Measurements from ENCODE around the gene PGAP3.
"Not testable (repeated sequence)": the region's sequence is repeated elsewhere in the genome, so short reads cannot be mapped to it uniquely, and the experiment has no call there.

PGAP3 gene

DNA sequence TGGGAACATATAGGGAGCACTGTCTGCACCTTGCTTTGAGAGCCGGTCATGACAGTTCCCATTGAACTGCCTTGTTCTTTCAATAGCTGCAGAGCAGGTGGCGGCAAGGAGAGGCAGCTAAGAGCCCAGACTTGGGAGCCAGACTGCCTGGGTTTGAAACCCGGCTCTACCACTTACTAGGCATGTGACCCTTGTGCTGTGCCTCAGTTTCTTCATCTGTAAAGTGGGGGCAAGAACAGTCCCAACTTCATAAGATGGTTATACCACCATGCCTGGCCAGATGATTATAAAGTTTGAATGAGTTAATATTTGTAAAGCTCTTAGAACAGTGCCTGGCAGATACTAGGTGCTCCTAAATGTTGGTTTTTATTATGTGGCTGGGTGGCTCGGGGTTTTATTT is 26.4 kb upstream of the PGAP3 start:
- DNase-seq, result no peak

DNA sequence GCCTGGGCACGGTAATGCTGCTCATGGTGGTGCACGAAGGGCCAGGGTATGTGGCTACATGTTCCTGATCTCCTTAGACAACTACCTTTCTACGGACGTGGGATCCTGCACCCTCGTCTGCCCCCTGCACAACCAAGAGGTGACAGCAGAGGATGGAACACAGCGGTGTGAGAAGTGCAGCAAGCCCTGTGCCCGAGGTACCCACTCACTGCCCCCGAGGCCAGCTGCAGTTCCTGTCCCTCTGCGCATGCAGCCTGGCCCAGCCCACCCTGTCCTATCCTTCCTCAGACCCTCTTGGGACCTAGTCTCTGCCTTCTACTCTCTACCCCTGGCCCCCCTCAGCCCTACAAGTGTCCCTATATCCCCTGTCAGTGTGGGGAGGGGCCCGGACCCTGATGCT is 24.0 kb upstream of the PGAP3 start:
- DNase-seq, result no peak

DNA sequence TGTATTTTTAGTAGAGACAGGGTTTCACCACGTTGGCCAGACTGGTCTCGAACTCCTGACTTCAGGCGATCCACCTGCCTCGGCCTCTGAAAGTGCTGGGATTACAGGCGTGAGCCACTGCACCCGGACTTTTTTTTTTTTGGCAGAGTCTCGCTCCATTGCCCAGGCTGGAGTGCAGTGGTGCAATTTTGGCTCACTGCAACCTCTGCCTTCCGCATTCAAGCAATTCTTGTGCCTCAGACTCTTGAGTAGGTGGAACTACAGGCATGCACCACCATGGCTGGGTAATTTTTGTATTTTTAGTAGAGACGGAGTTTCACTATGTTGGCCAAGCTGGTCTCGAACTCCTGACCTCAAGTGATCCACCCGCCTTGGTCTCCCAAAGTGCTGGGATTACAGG is 23.2 kb upstream of the PGAP3 start:
- not testable (repeated sequence) for DNase-seq

DNA sequence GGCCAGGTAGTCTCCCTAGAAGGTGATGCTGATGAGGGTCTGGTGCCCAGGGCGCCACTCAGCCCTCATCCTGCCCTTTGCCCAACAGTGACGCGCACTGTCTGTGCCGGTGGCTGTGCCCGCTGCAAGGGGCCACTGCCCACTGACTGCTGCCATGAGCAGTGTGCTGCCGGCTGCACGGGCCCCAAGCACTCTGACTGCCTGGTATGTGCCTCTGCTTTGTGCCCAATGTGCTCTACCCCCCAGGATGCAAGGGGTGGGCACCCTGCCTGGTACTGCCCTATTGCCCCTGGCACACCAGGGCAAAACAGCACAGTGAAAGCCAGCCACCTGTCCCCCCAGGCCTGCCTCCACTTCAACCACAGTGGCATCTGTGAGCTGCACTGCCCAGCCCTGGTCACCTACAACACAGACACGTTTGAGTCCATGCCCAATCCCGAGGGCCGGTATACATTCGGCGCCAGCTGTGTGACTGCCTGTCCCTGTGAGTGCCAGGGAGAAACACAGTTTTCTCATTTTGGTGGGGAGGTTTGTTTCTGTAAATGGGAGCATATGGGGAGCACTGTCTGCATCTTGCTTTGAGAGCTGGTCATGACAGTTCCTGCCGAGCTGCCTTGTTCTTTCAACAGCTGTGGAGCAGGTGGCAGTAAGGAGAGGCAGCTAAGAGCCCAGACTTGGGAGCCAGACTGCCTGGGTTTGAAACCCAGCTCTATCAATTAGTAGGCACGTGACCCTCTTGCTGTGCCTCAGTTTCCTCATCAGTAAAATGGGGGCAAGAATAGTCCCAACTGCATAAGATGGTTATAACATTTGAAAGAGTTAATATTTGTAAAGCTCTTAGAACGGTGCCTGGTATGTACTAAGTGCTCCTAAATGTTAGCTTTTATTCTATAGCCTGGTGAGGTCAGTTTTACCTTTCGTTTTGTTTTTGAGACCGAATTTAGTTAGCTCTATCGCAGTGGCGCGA is 22.4 kb upstream of the PGAP3 start:
- no peak for DNase-seq

DNA sequence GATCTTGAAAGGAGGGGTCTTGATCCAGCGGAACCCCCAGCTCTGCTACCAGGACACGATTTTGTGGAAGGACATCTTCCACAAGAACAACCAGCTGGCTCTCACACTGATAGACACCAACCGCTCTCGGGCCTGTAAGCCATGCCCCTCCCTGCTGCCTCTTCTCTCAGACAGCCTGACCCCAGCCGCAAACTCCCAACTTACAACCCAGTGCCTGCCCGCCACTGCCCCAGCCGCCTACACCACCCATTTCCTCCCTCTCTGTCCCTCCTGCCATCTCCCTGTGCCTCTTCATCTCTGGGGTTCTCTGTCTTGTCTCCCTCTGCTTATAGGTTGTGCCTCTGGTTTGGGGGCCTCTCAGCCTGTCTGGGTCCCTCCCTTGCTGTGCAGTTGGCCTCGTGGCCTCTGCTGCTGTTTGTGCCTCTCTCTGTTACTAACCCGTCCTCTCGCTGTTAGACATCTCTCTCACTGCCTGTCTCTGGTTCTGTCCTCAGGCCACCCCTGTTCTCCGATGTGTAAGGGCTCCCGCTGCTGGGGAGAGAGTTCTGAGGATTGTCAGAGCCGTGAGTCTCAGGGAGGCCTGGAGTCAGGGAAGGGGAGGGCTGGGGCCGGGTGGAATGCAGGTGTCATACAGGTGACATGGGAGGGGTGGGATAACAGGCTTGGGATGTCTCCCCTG is 21.6 kb upstream of the PGAP3 start:
- no peak for DNase-seq

DNA sequence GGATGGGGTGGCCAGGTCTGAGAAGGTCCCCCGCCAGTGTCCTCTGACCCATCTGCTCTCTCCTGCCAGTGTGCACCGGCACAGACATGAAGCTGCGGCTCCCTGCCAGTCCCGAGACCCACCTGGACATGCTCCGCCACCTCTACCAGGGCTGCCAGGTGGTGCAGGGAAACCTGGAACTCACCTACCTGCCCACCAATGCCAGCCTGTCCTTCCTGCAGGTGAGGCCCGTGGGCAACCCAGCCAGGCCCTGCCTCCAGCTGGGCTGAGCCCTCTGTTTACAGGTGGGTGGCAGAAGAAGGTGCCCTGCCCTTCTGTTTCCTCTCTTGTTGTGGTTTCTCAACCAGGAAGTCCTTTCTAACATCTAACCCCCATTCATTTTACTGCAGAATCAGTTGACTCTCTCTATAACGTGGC is 19.1 kb upstream of the PGAP3 start:
- DNase-seq, result no peak

DNA sequence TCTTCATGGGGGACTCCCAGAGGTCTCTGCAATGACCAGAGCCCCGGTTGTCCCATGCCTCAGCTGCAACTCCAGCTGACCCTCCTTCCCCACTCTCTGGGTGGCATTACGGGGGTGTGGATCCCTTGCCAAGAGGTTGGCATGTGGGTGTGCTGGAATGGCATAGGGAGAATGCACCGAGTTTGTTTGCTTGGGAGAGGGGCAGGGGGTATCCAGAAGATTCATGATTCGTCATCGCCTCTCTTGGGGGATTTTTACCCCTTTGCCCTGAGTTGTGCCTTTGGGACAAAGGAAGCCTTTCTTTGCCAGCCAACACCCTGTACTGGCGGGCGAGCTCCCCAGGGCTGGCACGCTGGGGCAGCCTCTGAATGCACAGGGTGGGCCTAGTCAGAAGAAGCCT is 18.5 kb upstream of the PGAP3 start:
- DNase-seq, result no peak

DNA sequence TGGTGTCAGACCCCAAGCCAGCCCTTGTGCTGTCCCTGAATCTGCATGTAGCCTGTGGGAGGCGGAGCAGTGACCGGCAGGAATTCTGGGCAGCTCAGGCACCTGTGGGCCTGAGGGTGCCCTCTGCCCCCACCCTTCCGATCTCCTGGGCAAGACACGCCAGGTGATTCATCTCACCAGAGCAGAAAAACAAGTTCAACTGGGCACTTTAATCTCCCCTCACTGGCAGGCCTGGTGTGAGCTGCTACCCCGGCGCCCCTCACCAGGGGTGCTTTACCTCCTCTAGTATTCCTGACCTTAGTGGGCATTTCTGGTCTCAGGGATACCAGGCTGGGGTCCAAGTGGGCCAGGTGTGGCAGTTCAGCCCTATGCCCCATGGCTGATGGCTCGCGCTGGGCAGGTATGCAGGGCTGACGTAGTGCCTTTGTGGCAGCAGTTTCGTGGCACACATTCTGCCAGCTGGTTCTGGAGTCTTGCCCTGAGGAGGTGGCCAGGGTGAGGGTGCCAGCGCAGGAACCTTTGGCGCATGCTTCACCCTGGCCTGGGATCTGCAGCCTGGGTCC is 18.0 kb upstream of the PGAP3 start:
- DNase-seq, result no peak

DNA sequence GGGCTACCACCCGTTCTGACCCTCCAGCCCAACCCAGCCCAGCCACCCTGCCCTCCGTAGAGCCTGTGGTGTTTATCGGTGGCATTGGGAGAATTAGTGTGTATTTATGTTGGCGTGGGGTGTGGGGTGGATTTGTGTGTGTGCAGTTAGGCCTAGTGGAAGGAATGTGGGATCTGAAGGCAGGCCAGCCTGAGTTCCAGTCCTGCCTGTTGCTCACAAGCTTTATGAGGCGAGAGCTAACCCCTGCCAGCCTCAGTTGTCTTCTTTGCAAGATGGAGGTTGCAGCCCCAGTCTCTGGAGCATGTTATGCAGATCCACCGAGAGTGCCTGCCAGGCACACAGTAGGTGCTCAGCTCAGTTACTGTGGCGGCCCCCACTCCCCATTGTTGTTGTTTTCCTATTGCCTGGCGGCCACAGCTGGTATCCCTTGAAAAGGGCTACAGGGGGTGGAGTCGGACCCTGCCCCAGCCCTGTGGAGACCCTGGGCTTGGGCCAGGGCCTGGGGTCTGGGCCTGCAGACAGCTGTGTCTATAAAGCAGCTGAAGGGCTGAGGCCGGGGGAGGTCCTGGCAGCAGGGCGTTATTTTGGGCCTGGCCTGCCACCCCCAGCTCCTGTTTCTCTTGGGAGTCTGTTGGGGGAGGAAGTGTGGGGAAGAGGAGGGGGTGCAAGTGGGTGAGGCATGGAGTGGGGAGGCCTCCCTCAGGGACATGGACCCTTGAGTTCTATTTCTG is 17.1 kb upstream of the PGAP3 start:
- DNase-seq, result no peak

DNA sequence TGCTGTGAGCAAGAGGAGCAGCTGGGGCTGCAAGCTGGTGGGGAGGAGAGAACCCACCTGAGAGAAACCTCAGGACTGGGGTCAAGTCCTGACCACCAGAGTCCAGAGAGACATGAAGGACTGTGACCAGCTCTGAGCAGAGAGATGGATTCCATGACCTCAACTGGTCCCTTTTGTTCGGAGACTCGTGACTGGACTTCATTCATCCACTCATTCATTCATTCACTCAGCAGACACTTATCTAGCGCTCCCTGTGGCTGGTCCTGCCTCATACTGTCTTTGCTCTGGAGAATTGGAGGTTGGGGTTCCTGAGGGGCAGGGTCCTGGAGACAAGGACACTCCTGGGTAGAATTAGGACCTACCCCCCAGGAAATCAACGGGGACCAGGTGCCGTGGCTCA is 16.1 kb upstream of the PGAP3 start:
- no peak for DNase-seq

DNA sequence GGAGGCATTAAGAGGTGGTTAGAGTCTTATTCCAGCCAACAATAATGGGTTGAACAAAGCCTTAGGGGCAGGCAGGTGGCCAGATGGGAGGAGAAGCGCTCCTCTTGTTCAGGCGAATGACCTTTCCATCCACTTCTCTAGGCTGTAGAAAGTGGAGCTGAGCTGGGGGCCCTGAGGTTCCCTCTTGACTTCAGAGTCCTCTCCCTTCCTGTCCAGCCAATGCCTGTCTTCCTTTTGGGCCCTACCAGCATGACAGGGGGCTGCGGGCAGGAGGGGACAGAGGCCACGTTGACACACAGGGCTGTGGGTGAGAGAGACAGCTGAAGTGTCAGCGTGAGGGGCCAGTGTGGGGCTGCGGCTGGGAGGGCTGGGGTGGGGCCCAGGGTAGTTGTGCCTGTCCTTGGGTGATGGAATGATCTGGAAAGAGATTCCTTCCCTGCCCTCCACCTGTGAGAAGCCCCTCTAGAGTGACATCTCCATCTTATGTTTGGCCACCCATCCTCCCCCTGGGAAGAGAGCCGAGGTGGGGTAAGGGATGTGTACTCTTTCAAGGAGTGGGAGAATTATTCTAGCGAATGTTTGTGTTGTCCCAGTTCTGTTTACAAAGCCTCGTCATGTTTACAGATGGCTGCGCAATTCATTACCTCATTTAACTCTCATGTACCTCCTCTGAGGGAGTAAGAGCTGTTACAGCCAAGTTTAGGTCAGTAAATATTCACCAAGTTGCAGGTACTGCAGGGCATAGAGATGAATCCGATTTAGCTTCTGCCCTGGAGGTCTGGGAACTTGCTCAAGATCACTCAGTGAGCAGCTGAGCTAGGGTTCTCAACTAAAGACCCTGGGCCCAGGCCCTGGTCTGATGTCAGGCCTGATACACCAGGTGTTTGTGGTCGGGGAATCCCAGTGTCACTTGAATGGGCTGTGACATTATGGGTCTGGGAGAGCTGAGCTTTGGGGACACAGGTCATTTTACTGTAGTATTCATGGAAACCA is 15.3 kb upstream of the PGAP3 start:
- no peak for DNase-seq

DNA sequence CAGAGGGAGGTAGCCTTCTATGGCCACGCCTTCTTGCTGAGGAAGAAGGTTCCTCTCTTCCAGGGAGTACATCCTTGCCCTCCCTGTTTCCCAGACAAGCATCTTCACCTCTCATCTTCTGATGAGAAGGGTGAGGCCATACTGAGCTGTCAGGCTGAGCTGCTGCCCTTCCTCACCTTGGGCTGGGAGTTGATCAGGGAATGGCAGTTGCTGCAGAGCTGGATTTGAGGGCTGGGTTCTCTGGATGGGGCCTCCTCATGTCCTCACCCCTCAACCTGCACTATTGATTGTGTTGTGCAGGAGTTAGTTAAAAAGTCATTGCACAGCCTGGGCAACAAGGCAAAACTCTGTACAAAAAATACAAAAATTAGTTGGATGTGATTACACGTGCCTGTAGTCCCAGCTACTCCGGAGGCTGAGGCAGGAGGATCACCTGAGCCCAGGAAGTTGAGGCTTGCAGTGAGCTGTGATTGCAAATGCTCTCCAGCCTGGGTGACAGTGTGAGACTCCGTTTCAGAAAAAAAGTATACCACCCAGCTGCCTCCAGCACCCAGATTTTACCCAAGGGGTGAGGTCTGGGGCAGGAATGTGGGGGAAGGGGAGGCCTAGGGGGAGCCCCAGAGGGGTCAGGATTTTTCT is 14.0 kb upstream of the PGAP3 start:
- no peak for DNase-seq

DNA sequence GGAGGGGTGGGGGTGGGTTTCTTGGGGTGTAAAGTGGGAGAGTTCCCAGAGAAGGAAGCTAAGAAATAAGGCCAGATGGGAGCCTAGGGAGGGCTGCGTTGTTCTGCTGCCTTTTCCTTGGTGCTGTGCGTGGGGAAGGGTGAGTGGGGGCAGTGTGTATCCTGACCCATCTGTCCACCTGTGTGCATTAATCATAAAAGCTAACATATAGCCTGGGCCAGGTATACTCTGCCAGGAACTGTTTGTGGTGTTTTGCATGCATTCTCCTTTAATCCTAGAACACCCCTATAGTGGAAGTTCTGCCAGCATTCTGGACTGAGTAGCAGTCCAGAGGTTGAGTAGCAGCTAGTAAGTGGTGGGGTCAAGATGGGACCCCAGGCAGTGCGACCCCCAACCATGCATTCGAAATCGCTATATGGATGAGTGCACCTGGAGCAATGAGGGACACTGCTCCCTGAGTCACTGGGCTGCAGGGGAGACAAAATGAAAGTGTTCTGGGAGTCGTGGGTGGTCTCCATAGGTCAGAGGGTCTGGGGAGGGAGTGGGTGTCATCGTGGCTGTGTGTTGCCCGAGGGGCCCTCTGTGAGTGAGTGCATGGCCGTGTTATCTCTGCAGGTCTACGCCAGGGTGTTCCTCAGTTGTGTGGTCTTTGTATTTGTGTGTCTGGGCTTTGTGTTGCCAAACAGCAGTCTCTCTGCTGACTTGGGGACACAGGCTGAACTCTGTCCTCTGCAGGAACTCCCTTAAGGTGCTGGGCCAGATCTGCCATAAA is 13.3 kb upstream of the PGAP3 start:
- DNase-seq, result no peak

DNA sequence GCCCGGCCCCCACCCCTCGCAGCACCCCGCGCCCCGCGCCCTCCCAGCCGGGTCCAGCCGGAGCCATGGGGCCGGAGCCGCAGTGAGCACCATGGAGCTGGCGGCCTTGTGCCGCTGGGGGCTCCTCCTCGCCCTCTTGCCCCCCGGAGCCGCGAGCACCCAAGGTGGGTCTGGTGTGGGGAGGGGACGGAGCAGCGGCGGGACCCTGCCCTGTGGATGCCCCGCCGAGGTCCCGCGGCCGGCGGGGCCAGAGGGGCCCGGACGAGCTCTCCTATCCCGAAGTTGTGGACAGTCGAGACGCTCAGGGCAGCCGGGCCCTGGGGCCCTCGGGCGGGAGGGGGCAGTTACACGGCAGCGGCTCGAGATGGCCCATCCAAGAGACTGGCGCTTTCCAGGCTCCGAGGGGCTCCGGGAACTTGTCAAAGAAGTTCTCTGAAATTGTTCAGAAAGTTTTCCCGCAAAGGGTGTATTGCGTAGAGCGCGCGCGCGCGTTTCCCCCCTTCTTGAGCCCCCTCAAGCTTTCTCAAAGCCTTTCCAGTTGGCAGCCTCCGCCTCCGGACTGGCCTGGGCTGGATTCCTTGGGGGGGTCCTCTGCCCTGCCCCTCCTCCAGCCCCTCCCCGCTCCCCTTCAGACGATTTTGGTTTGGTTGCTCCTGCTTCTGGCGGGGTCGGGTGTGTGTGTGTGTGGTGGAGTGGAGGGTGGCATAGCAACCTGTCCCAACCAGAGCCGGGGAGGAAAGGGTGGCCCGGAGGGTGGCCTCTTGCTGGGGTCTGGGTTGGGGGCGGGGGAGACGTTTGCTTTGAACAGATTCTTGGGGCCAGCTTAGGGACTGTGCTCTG is 12.5 kb upstream of the PGAP3 start:
- peak; percentile 49 for DNase-seq

DNA sequence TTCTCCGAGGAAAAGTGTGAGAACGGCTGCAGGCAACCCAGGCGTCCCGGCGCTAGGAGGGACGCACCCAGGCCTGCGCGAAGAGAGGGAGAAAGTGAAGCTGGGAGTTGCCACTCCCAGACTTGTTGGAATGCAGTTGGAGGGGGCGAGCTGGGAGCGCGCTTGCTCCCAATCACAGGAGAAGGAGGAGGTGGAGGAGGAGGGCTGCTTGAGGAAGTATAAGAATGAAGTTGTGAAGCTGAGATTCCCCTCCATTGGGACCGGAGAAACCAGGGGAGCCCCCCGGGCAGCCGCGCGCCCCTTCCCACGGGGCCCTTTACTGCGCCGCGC is 11.9 kb upstream of the PGAP3 start, which contains the start of gene ERBB2:
ERBB2 (plus strand) TSS at position 247 of the 330 bp plus-strand sequence. CDS start 175 bp downstream, outside the sequence.
- DNase-seq, result peak; percentile 75

DNA sequence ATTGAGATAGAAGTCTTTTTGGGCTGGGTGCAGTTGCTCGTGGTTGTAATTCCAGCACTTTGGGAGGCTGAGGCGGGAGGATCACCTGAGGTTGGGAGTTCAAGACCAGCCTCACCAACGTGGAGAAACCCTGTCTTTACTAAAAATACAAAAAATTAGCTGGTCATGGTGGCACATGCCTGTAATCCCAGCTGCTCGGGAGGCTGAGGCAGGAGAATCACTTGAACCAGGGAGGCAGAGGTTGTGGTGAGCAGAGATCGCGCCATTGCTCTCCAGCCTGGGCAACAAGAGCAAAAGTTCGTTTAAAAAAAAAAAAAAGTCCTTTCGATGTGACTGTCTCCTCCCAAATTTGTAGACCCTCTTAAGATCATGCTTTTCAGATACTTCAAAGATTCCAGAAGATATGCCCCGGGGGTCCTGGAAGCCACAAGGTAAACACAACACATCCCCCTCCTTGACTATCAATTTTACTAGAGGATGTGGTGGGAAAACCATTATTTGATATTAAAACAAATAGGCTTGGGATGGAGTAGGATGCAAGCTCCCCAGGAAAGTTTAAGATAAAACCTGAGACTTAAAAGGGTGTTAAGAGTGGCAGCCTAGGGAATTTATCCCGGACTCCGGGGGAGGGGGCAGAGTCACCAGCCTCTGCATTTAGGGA is 11.4 kb upstream of the PGAP3 start:
- DNase-seq, result not testable (repeated sequence)

DNA sequence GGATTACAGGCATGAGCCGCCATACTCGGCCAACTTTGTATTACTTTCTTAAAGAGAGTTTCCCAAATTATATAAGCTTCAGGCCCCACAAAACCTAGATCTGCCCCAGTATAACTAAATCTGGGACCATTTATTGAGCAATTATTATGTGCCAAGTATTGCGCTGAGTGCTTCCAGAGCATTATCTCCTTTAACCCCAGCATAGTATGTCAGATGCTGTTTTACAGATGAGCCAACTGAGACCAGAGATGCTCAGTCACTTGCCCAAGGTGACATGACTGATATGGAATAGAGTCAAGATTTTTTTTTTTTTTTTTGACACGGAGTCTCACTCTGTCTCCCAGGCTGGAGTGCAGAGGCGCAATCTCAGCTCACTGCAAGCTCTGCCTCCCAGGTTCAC is 10.1 kb upstream of the PGAP3 start:
- no peak for DNase-seq

DNA sequence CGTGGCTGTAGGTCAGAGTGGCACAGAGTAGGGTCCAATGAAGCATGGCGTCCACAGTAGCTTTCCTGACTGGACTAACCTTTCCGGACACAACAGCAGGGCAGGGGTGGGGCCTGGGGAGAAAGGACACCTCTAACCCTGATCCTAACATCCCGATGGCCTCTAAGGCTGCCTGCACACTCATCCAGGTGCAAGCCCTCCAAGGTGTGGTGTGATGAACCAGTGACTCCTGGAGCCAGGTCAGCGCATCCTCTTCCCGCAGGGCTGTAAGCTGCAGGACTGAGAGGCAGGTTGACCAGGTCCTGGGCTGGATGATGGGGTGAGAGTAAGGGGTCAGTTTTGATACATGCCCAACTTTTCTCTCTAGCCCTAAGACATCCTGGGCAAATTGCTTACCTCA is 8.9 kb upstream of the PGAP3 start:
- DNase-seq, result no peak

DNA sequence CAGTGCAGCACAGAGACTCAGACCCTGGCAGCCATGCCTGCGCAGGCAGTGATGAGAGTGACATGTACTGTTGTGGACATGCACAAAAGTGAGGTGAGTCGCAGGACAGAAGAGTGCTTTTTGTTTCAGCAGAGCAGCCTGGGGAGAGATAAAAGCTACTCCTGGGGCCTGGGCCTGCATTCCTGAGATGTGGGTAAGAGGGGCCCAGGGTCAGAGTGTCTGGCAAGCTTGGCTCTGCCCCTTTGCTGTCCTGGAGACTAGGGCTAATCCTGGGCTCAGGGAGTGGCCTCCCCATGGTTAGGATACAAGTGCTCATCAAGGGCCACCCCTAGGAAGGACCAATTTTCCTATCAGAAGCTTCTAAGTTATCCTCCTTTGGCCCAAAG is 7.2 kb upstream of the PGAP3 start:
- no peak for DNase-seq
